Hypothalamus (tissue), 51 donors: Measurements from ENCODE around the gene ARMC8.
A peak's percentile ranks its signal among the peaks of the same experiment; 100 is the strongest.

Experiments
- DNase-seq, 51 donors: peaks; one replicate each; lab custom pipeline; 2025; lab: John Stamatoyannopoulos, UW

The ARMC8 gene

GRCh38 chr3:138297059-138297607 is 110.0 kb downstream of the ARMC8 start:
- DNase-seq, result no peak

- DNase-seq, result no peak
Measured at GRCh38 chr3:138297876-138298275, 110.8 kb downstream of the ARMC8 start.

DNA sequence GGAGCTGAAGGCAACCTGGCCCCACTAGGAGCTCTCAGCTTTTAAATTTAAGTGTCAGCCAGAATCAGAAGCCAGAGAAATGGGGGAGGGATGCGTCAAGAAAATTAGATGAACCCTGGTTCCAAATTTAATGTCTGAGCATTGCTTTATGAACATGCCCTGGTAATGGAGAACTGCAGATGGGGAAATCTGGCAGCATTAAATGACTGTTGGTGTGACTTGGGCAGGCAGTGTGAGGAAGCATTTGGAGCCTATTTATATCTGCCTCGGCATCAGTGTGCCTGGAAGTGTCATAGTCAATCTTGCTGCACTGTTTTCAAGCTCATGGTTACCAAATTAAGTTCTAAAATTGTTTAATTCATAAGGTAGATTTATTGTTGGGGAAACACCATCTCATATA is 113.5 kb downstream of the ARMC8 start:
- peak in 1 of 51 donors; percentile 19 for DNase-seq

DNA sequence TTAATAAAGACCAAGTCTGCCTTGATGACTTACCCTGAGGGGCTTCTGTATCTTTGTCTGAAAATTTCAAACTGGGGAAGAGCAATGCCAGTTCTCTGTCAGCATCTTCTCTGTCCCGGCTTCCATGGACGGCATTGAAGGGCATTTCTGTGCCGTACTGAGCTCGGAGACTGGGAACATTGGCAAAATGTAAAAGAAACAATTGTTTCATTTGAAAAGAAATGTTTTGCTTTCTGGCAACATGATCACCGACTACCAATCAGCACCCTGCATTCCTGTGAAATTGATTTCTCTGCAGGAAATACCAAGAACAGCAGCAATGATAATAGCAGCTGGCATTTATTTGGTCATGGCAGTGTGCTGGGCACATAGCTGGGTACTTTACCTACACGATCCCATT is 116.4 kb downstream of the ARMC8 start:
- DNase-seq, result peak in 11 of 51 donors; percentile 7 to 39 (median 15)

- DNase-seq, result no peak
Measured at GRCh38 chr3:138307899-138308298, 120.8 kb downstream of the ARMC8 start.

- DNase-seq, result no peak
Measured at GRCh38 chr3:138308783-138309182, 121.7 kb downstream of the ARMC8 start.

DNA sequence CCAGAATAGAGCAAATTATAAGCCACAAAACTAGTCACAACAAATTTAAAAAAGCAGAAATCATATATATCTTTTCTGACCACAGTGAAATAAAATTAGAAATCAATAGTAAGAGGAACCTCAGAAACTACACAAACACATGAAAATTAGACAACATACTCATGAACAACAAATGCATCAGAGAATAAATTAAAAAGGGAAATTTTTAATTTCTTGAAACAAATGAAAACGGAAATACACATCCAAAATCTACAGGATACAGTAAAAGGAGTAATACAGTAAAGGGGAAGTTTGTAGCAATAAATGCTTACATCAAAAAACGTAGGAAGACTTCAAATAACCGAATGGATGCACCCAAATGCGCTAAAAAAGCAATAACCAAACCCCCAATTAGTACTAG is 123.4 kb downstream of the ARMC8 start:
- DNase-seq, result no peak

DNA sequence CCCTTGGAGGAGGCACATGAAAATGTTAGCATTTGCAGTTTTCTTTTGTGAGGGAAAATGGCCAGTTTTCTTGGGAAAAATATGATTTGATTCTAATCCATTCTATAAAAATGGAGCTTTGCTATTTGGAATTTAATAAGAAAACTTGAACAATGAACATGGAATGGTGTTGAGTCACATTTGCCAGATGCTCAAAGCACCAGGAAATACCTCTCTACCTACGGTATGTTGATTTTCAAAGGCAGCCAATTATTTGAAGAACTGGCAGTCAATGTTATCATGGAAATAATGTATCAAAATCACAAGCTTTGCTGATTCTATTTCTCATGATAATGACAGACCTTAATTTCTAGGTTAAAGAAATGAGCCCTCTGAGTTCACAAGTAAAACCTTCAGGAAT is 127.7 kb downstream of the ARMC8 start:
- no peak for DNase-seq

DNA sequence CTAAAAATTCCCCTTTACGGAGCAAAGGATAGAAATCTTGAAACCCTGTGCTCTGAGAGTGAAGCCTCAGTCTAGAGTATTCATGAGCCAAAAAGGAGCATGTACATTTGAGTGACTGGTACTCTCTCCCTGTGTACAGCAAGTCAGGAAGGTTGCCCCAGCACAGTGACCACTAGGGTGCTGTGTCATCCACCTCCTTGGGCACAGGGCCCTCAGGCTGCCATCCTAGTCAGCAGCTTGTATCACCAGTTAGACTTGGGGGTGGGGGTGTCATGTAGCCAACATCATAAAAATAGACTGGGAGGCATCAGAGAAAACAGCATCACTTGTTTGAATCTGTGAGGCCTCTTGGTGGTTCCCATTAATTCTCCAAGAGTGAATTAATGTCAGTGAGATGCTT is 130.6 kb downstream of the ARMC8 start:
- DNase-seq, result no peak

- DNase-seq, result no peak
Measured at GRCh38 chr3:138323971-138324370, 136.9 kb downstream of the ARMC8 start.

- DNase-seq, result no peak
Measured at GRCh38 chr3:138325990-138326389, 138.9 kb downstream of the ARMC8 start.

- no peak for DNase-seq
Measured at GRCh38 chr3:138326866-138327595, 139.9 kb downstream of the ARMC8 start.

DNA sequence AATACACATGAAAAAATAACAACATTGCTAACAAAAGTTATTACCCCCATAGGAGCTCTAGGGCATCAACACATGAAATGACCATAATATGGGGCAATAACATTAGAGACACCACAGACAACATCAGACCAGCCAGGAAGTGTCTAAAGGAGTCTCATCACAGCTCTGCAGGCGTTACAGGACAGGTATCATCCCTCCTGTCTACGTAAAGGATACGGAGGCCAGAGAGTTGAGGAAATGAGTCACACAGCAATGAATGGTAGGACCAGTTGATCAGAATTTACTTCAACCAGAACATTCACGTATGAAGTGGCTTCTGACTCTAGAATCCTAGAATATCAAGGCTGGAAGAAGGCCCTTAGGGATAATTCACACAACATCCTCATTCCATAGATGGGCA is 140.7 kb downstream of the ARMC8 start:
- DNase-seq, result no peak

- DNase-seq, result no peak
Measured at GRCh38 chr3:138328341-138328740, 141.2 kb downstream of the ARMC8 start.

DNA sequence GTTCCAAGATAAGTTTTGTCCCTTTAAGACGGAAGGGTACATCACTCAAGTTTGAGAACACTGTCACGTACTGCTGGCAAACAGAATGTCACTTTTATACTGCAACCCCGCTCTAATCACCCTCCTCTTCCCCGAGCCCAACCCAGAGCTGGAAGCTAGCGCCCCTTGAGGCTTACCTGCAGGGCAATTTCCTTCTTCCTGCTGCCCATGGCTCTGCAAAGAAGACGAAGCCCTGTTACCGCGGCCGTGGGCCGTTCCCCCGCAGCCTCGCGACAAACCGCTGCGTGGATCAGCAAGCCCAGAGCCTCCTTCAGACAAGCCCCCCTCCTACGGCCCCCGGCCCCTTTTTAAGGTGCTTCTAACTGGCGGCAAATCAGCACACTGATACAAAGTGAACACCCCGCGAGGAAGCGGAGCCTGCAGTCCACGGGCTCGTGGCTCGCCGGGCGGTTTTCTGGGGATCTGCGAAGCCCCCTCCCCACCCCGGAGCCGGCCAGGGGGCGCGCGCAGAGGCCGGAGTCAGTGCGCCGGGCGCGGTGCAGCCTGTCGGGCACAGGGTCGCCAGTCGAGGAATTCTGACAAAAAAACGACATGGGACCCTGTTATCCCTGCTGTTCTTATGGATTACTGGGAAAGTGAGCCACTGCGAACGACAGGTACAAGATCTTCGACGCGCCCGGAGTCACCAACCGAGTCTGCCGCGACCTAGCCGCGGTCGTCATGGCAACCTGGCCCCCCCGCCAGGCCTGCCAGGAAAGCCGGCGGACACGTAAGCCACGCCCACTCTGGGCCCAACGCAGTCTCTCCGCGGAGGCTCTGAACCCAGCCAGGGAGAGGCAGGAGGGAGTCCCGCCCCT is 142.3 kb downstream of the ARMC8 start, which contains the start of gene NME9:
TSS of gene NME9 (minus strand) at position 725 of the 857 bp plus-strand sequence. CDS start at position 209, 516 bp downstream.
- DNase-seq, result peak in 49 of 51 donors; percentile 23 to 92 (median 80)

DNA sequence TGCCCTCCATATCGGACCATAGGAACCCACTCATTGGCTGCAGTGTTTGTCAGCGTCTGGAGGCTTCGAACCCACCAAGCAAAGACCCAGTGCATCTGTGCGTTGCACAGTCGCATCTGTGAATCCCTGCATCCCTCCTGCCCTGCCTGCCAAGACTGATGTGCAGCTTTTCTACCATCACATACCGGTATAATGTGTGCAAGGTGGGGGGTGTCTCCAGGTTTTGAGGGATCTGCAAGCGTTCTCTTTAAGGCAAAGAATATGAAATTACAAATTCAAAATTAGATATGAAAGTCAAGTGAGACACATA is 142.8 kb downstream of the ARMC8 start:
- DNase-seq, result no peak

DNA sequence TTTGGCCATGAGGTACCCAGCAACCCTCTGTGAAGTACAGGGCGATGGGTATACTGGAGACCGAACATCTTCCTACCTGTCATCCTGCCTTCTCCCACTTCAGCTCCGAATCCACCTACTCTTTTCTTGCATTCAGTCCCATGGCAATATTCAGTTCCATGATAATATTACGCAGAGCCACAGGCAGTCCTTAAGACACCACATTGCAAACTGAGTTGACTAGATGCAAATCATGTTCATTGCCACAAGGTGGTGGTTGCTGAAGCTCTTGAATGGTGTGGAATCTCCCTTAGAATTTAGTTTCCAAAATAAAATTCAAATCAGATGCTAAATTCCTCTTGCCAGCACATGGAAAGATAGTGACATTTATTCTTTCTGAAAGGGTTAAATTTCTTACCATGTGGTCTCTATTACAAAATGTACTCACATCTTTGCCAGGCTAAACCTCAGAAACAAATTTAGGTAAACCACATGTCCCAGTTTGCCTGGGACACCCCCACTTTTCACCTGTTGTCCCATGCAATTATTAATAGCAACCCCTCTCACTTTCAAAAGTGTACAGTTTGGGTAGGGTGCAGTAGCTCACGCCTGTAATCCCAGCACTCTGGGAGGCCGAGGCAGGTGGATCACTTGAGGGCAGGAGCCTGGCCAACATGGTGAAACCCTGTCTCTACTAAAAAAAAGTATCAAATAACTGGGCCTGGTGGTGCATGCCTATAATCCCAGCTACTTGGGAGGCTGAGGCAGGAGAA is 144.2 kb downstream of the ARMC8 start:
- DNase-seq, result peak in 2 of 51 donors; percentile 17 to 30

DNA sequence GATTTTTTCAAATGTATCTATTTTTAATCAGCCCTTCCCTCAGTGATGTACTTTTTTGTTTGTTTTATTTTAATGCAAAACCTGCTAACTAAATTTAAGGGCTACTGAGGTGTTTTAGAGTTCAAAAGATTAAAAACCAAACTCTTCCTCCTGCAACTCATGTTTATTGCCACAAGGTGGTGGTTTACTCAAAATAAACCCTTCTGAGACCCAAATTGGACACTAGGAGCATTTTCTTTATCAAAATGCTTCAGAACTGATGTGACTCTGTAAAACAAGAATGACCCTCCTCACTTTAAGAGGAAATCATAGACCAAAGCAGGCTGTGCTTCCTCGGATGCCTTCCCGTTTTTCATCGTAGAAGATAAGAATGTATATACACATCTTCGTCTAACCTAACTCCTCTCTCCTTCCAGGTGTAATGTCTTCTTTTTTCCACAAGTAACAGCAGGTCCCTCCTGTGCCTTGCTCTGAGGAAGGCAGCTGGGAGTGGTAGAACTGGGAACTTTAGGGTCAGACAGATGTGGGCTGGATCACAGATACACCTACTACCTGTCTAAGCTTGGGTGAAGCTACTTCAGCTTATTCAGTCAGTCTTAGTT is 145.5 kb downstream of the ARMC8 start:
- DNase-seq, result peak in 1 of 51 donors; percentile 20

- DNase-seq, result no peak
Measured at GRCh38 chr3:138334608-138335007, 147.5 kb downstream of the ARMC8 start.

- no peak for DNase-seq
Measured at GRCh38 chr3:138336454-138336999, 149.4 kb downstream of the ARMC8 start.
